Vagina (tissue), 2 donors: ENCODE results near the gene NAV2.

ENCODE experiments used
- POLR2A ChIP-seq, 2 donors: fragments of 450-650 bp; IDR thresholded peaks; one replicate each; pipeline ENCODE4 v1.6.1; 2017; ENCODE audit warnings: antibody characterized with exemption in 2 of 2, mild to moderate bottlenecking in 2 of 2, moderate library complexity in 2 of 2
- POLR2AphosphoS5 ChIP-seq, 2 donors: sonication (generic); formaldehyde crosslinking; IDR thresholded peaks; one replicate each; pipeline ENCODE4 v1.9.0; 2017; ENCODE audit warnings: antibody characterized with exemption in 2 of 2, mild to moderate bottlenecking in 2 of 2, low read depth in 1 of 2; ENCODE audit not compliant: insufficient read depth in 1 of 2
- TF ChIP-seq, protein P1 (sequence below), 3 experiments: fragments of 450-650 bp in 2 of 3; fragments of 200-600 bp in 1 of 3; sonication (generic) in 1 of 3; IDR thresholded peaks; one replicate each; pipeline ENCODE4 v1.5.1; 2017 to 2019; ENCODE audit warnings: antibody characterized with exemption in 3 of 3, mild to moderate bottlenecking in 2 of 3, moderate library complexity in 2 of 3

DNA sequence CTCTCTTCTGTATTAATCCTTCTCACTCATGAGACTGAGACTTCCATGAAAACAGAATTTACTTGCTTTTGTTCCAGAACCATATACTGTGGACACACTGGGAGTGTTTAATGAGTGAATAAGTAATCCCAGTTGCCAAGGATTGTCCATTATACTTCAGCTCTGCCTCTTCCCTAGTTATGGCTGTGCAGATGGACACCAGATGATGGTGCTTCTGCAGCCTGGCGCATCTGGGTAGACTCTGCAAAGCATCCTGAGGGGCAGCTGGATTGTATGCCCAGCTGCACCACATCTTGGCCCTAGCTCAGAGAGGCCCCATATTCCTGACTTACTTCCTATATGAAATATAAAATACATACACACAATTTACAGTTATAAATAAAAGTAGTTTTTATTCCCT, 404.2 kb downstream of the NAV2 start:
- TF ChIP-seq, protein P1, sequence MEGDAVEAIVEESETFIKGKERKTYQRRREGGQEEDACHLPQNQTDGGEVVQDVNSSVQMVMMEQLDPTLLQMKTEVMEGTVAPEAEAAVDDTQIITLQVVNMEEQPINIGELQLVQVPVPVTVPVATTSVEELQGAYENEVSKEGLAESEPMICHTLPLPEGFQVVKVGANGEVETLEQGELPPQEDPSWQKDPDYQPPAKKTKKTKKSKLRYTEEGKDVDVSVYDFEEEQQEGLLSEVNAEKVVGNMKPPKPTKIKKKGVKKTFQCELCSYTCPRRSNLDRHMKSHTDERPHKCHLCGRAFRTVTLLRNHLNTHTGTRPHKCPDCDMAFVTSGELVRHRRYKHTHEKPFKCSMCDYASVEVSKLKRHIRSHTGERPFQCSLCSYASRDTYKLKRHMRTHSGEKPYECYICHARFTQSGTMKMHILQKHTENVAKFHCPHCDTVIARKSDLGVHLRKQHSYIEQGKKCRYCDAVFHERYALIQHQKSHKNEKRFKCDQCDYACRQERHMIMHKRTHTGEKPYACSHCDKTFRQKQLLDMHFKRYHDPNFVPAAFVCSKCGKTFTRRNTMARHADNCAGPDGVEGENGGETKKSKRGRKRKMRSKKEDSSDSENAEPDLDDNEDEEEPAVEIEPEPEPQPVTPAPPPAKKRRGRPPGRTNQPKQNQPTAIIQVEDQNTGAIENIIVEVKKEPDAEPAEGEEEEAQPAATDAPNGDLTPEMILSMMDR (IDR thresholded peaks at IDR 0.05): no peak
- TF ChIP-seq POLR2A (IDR thresholded peaks at IDR 0.05) (no peak), POLR2AphosphoS5 (IDR thresholded peaks at IDR 0.05; ENCODE audit: insufficient read depth in 1 of 2, low read depth in 1 of 2) (no peak)
